GM12801 (cell line): ENCODE data around the gene UBC.

ENCODE experiments used
- TF ChIP-seq, protein P1 (sequence below): IDR thresholded peaks from one replicate; pipeline ENCODE4 v1.5.1; 2011; ENCODE audit warnings: control low read depth; ENCODE audit not compliant: insufficient read length; ENCODE audit errors: extremely low read depth

The UBC gene

DNA sequence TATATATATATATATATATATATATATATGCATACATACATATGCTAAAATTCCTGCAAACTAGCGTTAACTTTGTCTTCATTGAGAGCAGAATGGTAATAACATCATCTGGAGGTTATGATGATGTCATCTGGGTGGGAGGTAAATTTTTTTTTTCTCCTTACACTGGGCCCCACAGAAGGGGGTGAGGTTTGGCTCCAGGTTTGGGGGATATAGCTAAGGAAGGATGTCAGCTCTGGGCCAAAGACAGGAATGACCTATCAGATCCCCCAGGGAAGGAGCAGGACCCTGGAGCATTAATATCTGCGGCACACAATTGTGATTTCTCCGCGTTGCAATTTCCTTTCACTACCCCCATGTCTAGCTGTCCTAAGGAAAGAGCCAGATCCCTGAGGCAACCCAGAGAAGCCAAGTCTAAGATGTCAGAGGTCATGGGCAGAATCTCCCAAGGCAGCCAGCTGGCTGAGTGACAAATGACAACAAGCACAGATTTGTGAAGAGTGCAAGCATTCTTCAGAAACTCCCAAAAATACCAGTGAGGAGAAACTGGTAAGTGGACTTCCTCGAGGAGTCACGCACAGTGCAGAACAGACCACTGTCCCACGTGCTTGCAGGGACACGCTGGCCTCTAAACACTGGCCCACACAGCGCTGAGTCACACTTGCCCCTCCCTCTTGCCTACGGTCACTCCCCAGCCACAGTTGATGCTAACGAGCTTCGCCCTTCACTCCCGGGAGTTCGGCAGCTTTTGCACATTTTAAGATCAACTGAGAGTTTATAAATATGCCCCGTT, 9.9 kb downstream of the UBC start:
- TF ChIP-seq, protein P1, sequence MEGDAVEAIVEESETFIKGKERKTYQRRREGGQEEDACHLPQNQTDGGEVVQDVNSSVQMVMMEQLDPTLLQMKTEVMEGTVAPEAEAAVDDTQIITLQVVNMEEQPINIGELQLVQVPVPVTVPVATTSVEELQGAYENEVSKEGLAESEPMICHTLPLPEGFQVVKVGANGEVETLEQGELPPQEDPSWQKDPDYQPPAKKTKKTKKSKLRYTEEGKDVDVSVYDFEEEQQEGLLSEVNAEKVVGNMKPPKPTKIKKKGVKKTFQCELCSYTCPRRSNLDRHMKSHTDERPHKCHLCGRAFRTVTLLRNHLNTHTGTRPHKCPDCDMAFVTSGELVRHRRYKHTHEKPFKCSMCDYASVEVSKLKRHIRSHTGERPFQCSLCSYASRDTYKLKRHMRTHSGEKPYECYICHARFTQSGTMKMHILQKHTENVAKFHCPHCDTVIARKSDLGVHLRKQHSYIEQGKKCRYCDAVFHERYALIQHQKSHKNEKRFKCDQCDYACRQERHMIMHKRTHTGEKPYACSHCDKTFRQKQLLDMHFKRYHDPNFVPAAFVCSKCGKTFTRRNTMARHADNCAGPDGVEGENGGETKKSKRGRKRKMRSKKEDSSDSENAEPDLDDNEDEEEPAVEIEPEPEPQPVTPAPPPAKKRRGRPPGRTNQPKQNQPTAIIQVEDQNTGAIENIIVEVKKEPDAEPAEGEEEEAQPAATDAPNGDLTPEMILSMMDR, result no peak

GRCh38 chr12:124902916-124903315, 11.5 kb downstream of the UBC start:
- TF ChIP-seq, protein P1, result no peak

- TF ChIP-seq, protein P1, result no peak
These were observed 13.4 kb downstream of the UBC start for GRCh38 chr12:124901003-124901402.

- TF ChIP-seq, protein P1, result no peak
These were observed 15.5 kb downstream of the UBC start for GRCh38 chr12:124898923-124899294.

GRCh38 chr12:124898200-124898922, 16.1 kb downstream of the UBC start:
- TF ChIP-seq, protein P1, result peak; percentile 9

DNA sequence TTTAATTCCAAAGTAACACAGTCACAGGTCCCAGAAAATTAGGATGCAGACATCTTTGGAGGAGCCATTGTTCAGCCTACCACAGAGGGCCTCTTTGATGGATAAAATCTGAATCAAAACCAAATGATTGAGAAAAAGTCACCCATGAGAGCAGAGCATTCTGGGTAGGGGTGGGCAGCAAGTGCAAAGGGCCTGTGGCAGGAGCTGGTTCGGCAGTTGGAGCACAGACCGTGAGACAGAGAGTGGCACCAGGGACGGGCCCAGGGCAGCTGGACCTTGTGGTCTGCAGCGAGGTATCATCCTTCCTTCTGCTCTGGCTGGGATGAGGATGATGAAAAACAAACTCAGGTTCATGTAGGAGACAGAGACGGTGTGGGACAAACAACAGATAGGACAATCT, 18.0 kb downstream of the UBC start:
- TF ChIP-seq, protein P1, result no peak

DNA sequence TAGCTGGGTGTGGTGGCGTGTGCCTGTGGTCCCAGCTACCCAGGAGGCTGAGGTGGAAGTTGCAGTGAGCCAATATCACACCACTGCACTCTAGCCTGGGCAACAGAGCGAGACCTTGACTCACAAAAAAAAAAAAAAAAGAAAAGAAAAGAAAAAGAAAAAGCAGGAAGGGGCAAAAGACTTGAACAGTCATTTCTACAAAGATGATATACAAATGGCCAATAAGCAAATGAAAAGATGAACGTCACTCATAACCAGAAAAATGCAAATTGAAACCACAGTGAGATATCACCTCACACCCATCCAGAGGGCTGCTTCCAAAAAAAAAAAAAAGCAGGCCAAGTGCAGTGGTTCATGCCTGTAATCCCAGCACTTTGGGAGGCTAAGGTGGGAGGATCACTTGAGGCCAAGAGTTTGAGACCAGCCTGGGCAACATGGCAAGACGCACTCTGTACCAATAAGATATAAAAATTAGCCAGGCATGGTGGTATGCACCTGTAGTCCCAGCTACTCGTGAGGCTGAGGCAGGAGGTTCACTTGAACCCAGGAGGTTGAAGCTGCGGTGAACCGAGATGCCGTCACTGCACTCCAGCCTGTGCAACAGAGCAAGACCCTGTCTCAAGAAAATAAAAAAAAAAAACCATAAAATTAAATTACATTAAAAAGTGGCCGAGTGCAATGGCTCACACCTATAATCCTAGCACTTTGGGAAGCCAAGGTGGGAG, 20.5 kb downstream of the UBC start:
- TF ChIP-seq, protein P1, result no peak
